ENCODE measurements around the gene TRPC3. TPM values are rescaled to one million over a fixed set of nuclear protein-coding genes. Genes with fewer than 3 reads are reported as not detected.

The TRPC3 gene
- polyA plus RNA-seq, 1 donor from 2014 or later: 6.9 TPM

DNA sequence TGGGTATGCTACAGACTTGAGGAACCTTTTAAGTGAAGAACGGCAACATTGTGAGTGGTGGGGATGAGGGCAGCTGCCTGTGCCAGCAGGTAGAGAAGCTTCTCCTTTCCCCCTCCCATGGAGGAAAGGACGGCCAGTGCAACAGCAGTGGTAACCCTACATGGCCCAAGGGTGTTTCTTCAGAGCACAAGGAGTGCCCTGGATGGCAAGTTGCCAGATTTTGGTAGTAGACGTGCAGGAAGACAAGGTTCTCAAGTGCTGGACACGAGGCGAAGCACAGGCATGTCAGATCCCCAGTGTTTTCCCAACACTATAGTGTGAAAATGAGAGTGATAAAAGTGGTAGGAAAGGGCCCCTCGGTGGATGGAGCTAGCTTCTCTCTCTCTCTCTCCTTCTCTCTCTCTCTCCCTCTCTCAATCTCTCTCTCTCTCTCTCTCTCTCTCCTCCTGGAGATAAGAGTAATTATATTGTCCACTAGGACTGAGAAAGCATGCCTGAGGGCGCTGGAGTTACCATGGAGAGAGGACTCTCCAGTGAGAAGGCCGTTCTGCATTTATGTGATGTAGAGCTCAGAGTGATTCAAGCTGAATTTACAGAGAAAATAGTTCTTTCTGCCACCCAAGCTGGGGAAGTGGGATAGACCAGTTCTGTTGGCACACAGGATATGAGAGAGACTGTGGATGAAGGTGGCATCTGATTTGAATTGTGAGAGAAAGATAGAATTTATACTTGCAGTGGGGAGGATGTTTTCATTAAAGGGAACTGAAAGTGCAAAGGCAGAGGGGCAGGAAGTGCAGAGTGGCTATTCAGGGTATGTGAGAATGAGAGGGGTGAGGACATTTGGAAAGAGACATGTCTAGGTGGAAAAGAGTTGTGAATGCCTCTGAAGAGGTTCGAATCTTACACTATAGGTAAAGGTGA, 25.7 kb upstream of the TRPC3 start:
- H3K4me2 ChIP-seq (ENCODE audit: low read length): no peak overlapping the region
- no peak overlapping the region for H2AFZ ChIP-seq (ENCODE audit: low read depth, low read length)
- no peaks in the 10 kb centered on the region for H3K36me3 ChIP-seq (ENCODE audit: insufficient read depth, low read length)

GRCh38 chr4:121975784-121976183, 23.9 kb upstream of the TRPC3 start:
- H3F3A ChIP-seq (ENCODE audit: insufficient read depth, low read length, poor library complexity, severe bottlenecking): no peaks in the 10 kb centered on the region
- no peaks in the 10 kb centered on the region for H3K27me3 ChIP-seq (ENCODE audit: insufficient read depth, low read depth, low read length)
- no peak for TF ChIP-seq EP300 (conservative IDR thresholded peaks at IDR 0.05; ENCODE audit: poor library complexity, severe bottlenecking)
- no peak for TF ChIP-seq MXI1 (conservative IDR thresholded peaks at IDR 0.05; ENCODE audit: poor library complexity, severe bottlenecking)
- TF ChIP-seq, protein P1, sequence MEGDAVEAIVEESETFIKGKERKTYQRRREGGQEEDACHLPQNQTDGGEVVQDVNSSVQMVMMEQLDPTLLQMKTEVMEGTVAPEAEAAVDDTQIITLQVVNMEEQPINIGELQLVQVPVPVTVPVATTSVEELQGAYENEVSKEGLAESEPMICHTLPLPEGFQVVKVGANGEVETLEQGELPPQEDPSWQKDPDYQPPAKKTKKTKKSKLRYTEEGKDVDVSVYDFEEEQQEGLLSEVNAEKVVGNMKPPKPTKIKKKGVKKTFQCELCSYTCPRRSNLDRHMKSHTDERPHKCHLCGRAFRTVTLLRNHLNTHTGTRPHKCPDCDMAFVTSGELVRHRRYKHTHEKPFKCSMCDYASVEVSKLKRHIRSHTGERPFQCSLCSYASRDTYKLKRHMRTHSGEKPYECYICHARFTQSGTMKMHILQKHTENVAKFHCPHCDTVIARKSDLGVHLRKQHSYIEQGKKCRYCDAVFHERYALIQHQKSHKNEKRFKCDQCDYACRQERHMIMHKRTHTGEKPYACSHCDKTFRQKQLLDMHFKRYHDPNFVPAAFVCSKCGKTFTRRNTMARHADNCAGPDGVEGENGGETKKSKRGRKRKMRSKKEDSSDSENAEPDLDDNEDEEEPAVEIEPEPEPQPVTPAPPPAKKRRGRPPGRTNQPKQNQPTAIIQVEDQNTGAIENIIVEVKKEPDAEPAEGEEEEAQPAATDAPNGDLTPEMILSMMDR (IDR thresholded peaks at IDR 0.05; ENCODE audit: poor library complexity, severe bottlenecking): no peak
- TF ChIP-seq TAF1 (IDR thresholded peaks at IDR 0.05; ENCODE audit: low read depth): no peak
- no peak for TF ChIP-seq RAD21 (conservative IDR thresholded peaks at IDR 0.05)
- no peak for TF ChIP-seq EZH2 (IDR thresholded peaks at IDR 0.05; ENCODE audit: borderline replicate concordance, insufficient read depth, low read length, poor library complexity, severe bottlenecking)
- H3K36me3 ChIP-seq (ENCODE audit: insufficient read depth, low read length): no peaks in the 10 kb centered on the region
- H3K4me2 ChIP-seq (ENCODE audit: low read length): no peak overlapping the region
- no peak overlapping the region for H3K27ac ChIP-seq (ENCODE audit: low read length)
- H4K20me1 ChIP-seq (ENCODE audit: insufficient read depth): no peaks in the 10 kb centered on the region
- no peak overlapping the region for H3K9ac ChIP-seq (ENCODE audit: low read length)
- H2AFZ ChIP-seq (ENCODE audit: low read depth, low read length): no peak overlapping the region
- H3K4me3 ChIP-seq (ENCODE audit: low read length): no peak overlapping the region
- no peaks in the 10 kb centered on the region for H3K9me2 ChIP-seq (ENCODE audit: insufficient read depth, low read length)
- no peaks in the 10 kb centered on the region for H3K9me3 ChIP-seq (ENCODE audit: low read length)
- H3K79me2 ChIP-seq (replicated peaks; ENCODE audit: insufficient read depth, low read length): no peaks in the 10 kb centered on the region

More for the DNA sequence above, 25.7 kb upstream of the TRPC3 start:
- H4K20me1 ChIP-seq (ENCODE audit: insufficient read depth): no peaks in the 10 kb centered on the region
- H3K9me2 ChIP-seq (ENCODE audit: insufficient read depth, low read length): no peaks in the 10 kb centered on the region
- H3K9ac ChIP-seq (ENCODE audit: low read length): no peak overlapping the region
- no peak overlapping the region for H3K4me3 ChIP-seq (ENCODE audit: low read length)
- H3K27ac ChIP-seq (ENCODE audit: low read length): no peak overlapping the region
- no peaks in the 10 kb centered on the region for H3K79me2 ChIP-seq (replicated peaks; ENCODE audit: insufficient read depth, low read length)
- no peaks in the 10 kb centered on the region for H3K9me3 ChIP-seq (ENCODE audit: low read length)
- H3K27me3 ChIP-seq (ENCODE audit: insufficient read depth, low read depth, low read length): no peaks in the 10 kb centered on the region
- H3F3A ChIP-seq (ENCODE audit: insufficient read depth, low read length, poor library complexity, severe bottlenecking): no peaks in the 10 kb centered on the region
- TF ChIP-seq TAF1 (IDR thresholded peaks at IDR 0.05; ENCODE audit: low read depth) (no peak), EP300 (conservative IDR thresholded peaks at IDR 0.05; ENCODE audit: poor library complexity, severe bottlenecking) (no peak), MXI1 (conservative IDR thresholded peaks at IDR 0.05; ENCODE audit: poor library complexity, severe bottlenecking) (no peak), POLR2AphosphoS5 (IDR thresholded peaks at IDR 0.05) (no peak), SMC3 (conservative IDR thresholded peaks at IDR 0.05; ENCODE audit: poor library complexity) (no peak), EZH2 (IDR thresholded peaks at IDR 0.05; ENCODE audit: borderline replicate concordance, insufficient read depth, low read length, poor library complexity, severe bottlenecking) (no peak), RAD21 (conservative IDR thresholded peaks at IDR 0.05) (no peak), REST (IDR thresholded peaks at IDR 0.05; ENCODE audit: borderline replicate concordance) (no peak)
- TF ChIP-seq, protein P1 (IDR thresholded peaks at IDR 0.05; ENCODE audit: poor library complexity, severe bottlenecking): no peak

Measured in neural cell (in vitro differentiated cells).